HCT116 (cell line): ENCODE measurements around the gene UBXN11. TPM values are rescaled to one million over a fixed set of nuclear protein-coding genes. Genes with fewer than 3 reads are reported as not detected.

ENCODE experiments used
- ATAC-seq: fragments of 200-7000 bp; cut with Tn5 transposase; 2 replicates; pipeline ENCODE4 v1.9.1; 2020; ENCODE audit warnings: mild to moderate bottlenecking, moderate library complexity
- BruUV-seq: library from RNA; stranded (reverse); fragments of 400-500 nt; replicated peaks from 2 replicates; lab custom pipeline; 2021; lab: Mats Ljungman, UMichigan
- CTCF ChIA-PET: fragments of 300-600 bp; sonication (Branson Sonifier 250); formaldehyde crosslinking; loops from one replicate; lab custom pipeline; 2021; ENCODE audit warnings: antibody characterized with exemption; lab: Charles Lee
- POLR2A ChIA-PET: fragments of 300-600, 350-600 bp; sonication (Branson Sonifier 250); formaldehyde crosslinking; loops from one replicate; lab custom pipeline; 2021; ENCODE audit warnings: antibody characterized with exemption; lab: Charles Lee
- RAD21 ChIA-PET, 2 experiments: fragments of 300-600 bp; sonication (Branson Sonifier 250); formaldehyde crosslinking; loops; one replicate each; lab custom pipeline; 2023; ENCODE audit warnings: low total read pairs in 2 of 2; ENCODE audit not compliant: uncharacterized antibody in 2 of 2, unreplicated experiment in 2 of 2, low non-redundant PET in 1 of 2; lab: Charles Lee
- DNase-seq: peaks from one replicate; pipeline ENCODE4 v3.0.0-alpha.2; 2010; ENCODE audit warnings: low read depth, low spot score
- H2AFZ ChIP-seq: fragments of 200-600 bp; shearing (Covaris generic), sonication (generic); 2 replicates; pipeline ENCODE4 v1.6.1; 2017; ENCODE audit warnings: low read depth, mixed run types, mixed read lengths, antibody characterized with exemption, low read length; ENCODE audit not compliant: poor library complexity, severe bottlenecking
- H3K27ac ChIP-seq: 2 replicates; pipeline ENCODE4 v1.5.1; 2012; ENCODE audit warnings: low read depth, low read length
- H3K27me3 ChIP-seq: fragments of 200-600 bp; sonication (generic); 2 replicates; pipeline ENCODE4 v1.6.1; 2016; ENCODE audit warnings: mixed run types, low read length, mixed read lengths; ENCODE audit not compliant: insufficient read depth
- H3K36me3 ChIP-seq, 2 experiments: fragments of 200-500 bp in 1 of 2; fragments of 200-600 bp in 1 of 2; sonication (Bioruptor generic) in 1 of 2; sonication (generic) in 1 of 2; 2 replicates each; pipeline versions ENCODE4 v1.5.1 to v1.6.1; 2014 to 2016; ENCODE audit warnings: low read length in 2 of 2, inconsistent platforms in 1 of 2, mixed read lengths in 1 of 2, mixed run types in 1 of 2; ENCODE audit not compliant: insufficient read depth in 2 of 2, control insufficient read depth in 1 of 2
- H3K4me1 ChIP-seq, 2 experiments: fragments of 200-600 bp in 1 of 2; sonication (generic) in 1 of 2; 2 replicates each; pipeline versions ENCODE4 v1.5.1 to v1.6.1; 2012 to 2017; ENCODE audit warnings: low read length in 2 of 2, inconsistent platforms in 1 of 2, mild to moderate bottlenecking in 1 of 2, mixed read lengths in 1 of 2, mixed run types in 1 of 2, moderate library complexity in 1 of 2; ENCODE audit not compliant: insufficient read depth in 2 of 2, control insufficient read depth in 1 of 2
- H3K4me2 ChIP-seq: fragments of 200-600 bp; sonication (generic); 2 replicates; pipeline ENCODE4 v1.6.1; 2017; ENCODE audit warnings: mixed run types, low read length, mixed read lengths
- H3K4me3 ChIP-seq, 2 experiments: fragments of 200-600 bp in 1 of 2; sonication (generic) in 1 of 2; replicated peaks in 1 of 2; 2 replicates each; pipeline ENCODE4 v1.5.1; 2011 to 2016; ENCODE audit warnings: low read length in 2 of 2, control low read depth in 1 of 2, low read depth in 1 of 2, mild to moderate bottlenecking in 1 of 2, mixed read lengths in 1 of 2, mixed run types in 1 of 2
- H3K79me2 ChIP-seq: fragments of 200-600 bp; sonication (generic); 2 replicates; pipeline ENCODE4 v1.6.1; 2017; ENCODE audit warnings: mild to moderate bottlenecking, mixed run types, low read length, moderate library complexity, mixed read lengths; ENCODE audit not compliant: insufficient read depth
- H3K9ac ChIP-seq: fragments of 200-600 bp; sonication (generic); 2 replicates; pipeline ENCODE4 v1.6.1; 2016; ENCODE audit warnings: low read length, mixed read lengths
- H3K9me2 ChIP-seq: fragments of 200-600 bp; sonication (generic), shearing (Covaris generic); 2 replicates; pipeline ENCODE4 v1.6.1; 2017; ENCODE audit warnings: mixed run types, mild to moderate bottlenecking, moderate library complexity; ENCODE audit not compliant: insufficient read depth
- H3K9me3 ChIP-seq, 2 experiments: fragments of 200-500 bp in 1 of 2; fragments of 200-600 bp in 1 of 2; sonication (Bioruptor generic) in 1 of 2; sonication (generic) in 1 of 2; 2 replicates each; pipeline ENCODE4 v1.6.1; 2014 to 2017; ENCODE audit warnings: low read length in 2 of 2, mixed read lengths in 2 of 2, inconsistent platforms in 1 of 2, low read depth in 1 of 2, mild to moderate bottlenecking in 1 of 2, mixed run types in 1 of 2, moderate library complexity in 1 of 2; ENCODE audit not compliant: control insufficient read depth in 1 of 2, insufficient read depth in 1 of 2
- H4K20me1 ChIP-seq: fragments of 200-600 bp; sonication (generic), shearing (Covaris generic); 2 replicates; pipeline ENCODE4 v1.6.1; 2017; ENCODE audit warnings: mixed run types, mild to moderate bottlenecking, moderate library complexity; ENCODE audit not compliant: insufficient read depth
- CBX3 ChIP-seq: IDR thresholded peaks from 2 replicates; pipeline ENCODE4 v1.6.1; 2012; ENCODE audit warnings: low read depth
- CEBPB ChIP-seq: IDR thresholded peaks from 2 replicates; pipeline ENCODE4 v1.6.1; 2012; ENCODE audit warnings: low read depth
- CTCF ChIP-seq, 3 experiments: fragments of 200-600 bp in 1 of 3; sonication (generic) in 1 of 3; IDR thresholded peaks in 2 of 3; conservative IDR thresholded peaks in 1 of 3; 2 replicates each; pipeline ENCODE4 v1.5.1; 2012 to 2017; ENCODE audit warnings: low read depth in 2 of 3, low read length in 2 of 3, antibody characterized with exemption in 1 of 3, borderline replicate concordance in 1 of 3, control low read depth in 1 of 3, mild to moderate bottlenecking in 1 of 3, mixed read lengths in 1 of 3, mixed run types in 1 of 3, moderate library complexity in 1 of 3; ENCODE audit not compliant: insufficient read depth in 1 of 3
- ELF1 ChIP-seq: IDR thresholded peaks from 2 replicates; pipeline ENCODE4 v1.6.1; 2012; ENCODE audit warnings: low read depth, borderline replicate concordance
- POLR2AphosphoS5 ChIP-seq: IDR thresholded peaks from 2 replicates; pipeline ENCODE4 v1.6.1; 2011; ENCODE audit warnings: mild to moderate bottlenecking, low read depth, low read length, moderate library complexity
- SRF ChIP-seq: IDR thresholded peaks from 2 replicates; pipeline ENCODE4 v1.6.1; 2012; ENCODE audit warnings: low read depth
- ZBTB33 ChIP-seq: IDR thresholded peaks from 2 replicates; pipeline ENCODE4 v1.6.1; 2011; ENCODE audit warnings: mild to moderate bottlenecking, low read length, moderate library complexity; ENCODE audit not compliant: insufficient replicate concordance; ENCODE audit errors: extremely low read depth
- ZFX ChIP-seq: fragments of 450-650 bp; IDR thresholded peaks from 2 replicates; pipeline ENCODE4 v1.6.1; 2017
- intact Hi-C: fragments of 100-400 bp; cut with micrococcal nuclease; formaldehyde crosslinking; loops from 2 replicates; pipeline ENCODE4 v1.10.0; 2022
- total RNA-seq: library from RNA; stranded (reverse); gene quantifications from one replicate; pipeline ENCODE4 v1.2.1, GENCODE V29; 2021; ENCODE audit not compliant: unreplicated experiment

Gene UBXN11
- total RNA-seq, 1 experiment from 2014 or later = 19.3 TPM

GRCh38 chr1:26290882-26291261 lies 15.6 kb downstream of the UBXN11 start:
- no peak for DNase-seq
- Histone ChIP-seq H3K4me1 (peaks cover 0 to 11% of the 10 kb centered on the region in 2 experiments; a peak in 2 of 4 replicates), H4K20me1 (no peaks in the 10 kb centered on the region), H3K36me3 (no peaks in the 10 kb centered on the region), H3K79me2 (no peaks in the 10 kb centered on the region), H3K4me2 (no peak overlapping the region), H3K27me3 (no peaks in the 10 kb centered on the region), H3K9me2 (no peaks in the 10 kb centered on the region), H3K9ac (no peak overlapping the region), H3K4me3 (no peak overlapping the region), H2AFZ (no peak overlapping the region), H3K9me3 (no peaks in the 10 kb centered on the region), H3K27ac (no peak overlapping the region)
- no TSS peak for BruUV-seq
- ChIA-PET CTCF (no interaction called here), POLR2A (no interaction called here), RAD21 (no interaction called here)
- ATAC-seq = no peak
- intact Hi-C loops = no loop called here
- no peak for TF ChIP-seq POLR2AphosphoS5
- no peak for TF ChIP-seq CBX3
- TF ChIP-seq CEBPB = no peak

GRCh38 chr1:26290122-26290881 lies 16.1 kb downstream of the UBXN11 start:
- Histone ChIP-seq H3K9ac (no peak overlapping the region), H4K20me1 (no peaks in the 10 kb centered on the region), H3K36me3 (no peaks in the 10 kb centered on the region), H3K27ac (no peak overlapping the region), H3K9me3 (no peaks in the 10 kb centered on the region), H2AFZ (no peak overlapping the region), H3K4me2 (no peak overlapping the region), H3K79me2 (no peaks in the 10 kb centered on the region), H3K4me3 (no peak overlapping the region), H3K27me3 (no peaks in the 10 kb centered on the region), H3K4me1 (peaks cover 5 to 16% of the 10 kb centered on the region in 2 experiments), H3K9me2 (no peaks in the 10 kb centered on the region)
- ChIA-PET POLR2A (no interaction called here), CTCF (no interaction called here), RAD21 (no interaction called here)
- intact Hi-C loops = no loop called here
- ATAC-seq = no peak
- DNase-seq = no peak
- no TSS peak for BruUV-seq
- no peak for TF ChIP-seq CBX3
- no peak for TF ChIP-seq ELF1
- no peak for TF ChIP-seq ZFX
- TF ChIP-seq ZBTB33 = no peak
- TF ChIP-seq SRF = no peak
- no peak for TF ChIP-seq CTCF (IDR thresholded peaks at IDR 0.05 in 2 of 3, conservative IDR thresholded peaks at IDR 0.05 in 1 of 3; ENCODE audit: borderline replicate concordance in 1 of 3, insufficient read depth in 1 of 3, low read depth in 2 of 3, low read length in 2 of 3)
